H1 (cell line): ENCODE data around the gene MAP2K5. TPM values are rescaled to one million over a fixed set of nuclear protein-coding genes. Genes with fewer than 3 reads are reported as not detected.

Experiments used
- CTCF ChIA-PET: fragments of 300-600 bp; sonication (Branson Sonifier 250); formaldehyde crosslinking; loops from one replicate; lab custom pipeline; 2021; ENCODE audit not compliant: partially characterized antibody; lab: Charles Lee
- POLR2A ChIA-PET: fragments of 300-600 bp; sonication (Branson Sonifier 250); formaldehyde crosslinking; loops from one replicate; lab custom pipeline; 2021; ENCODE audit warnings: inconsistent platforms; ENCODE audit not compliant: partially characterized antibody; lab: Charles Lee
- DNase-seq, 2 experiments: peaks; one replicate each; pipeline versions ENCODE4 v3.0.0 to v3.0.0-alpha.2; 2010 to 2022; ENCODE audit warnings: low spot score in 2 of 2, low read depth in 1 of 2, mixed read lengths in 1 of 2
- FAIRE-seq: peaks from 2 replicates; lab custom pipeline; 2011; peaks lifted over from hg19 to GRCh38; lab: Jason Lieb, UNC
- H2AFZ ChIP-seq: 2 replicates; pipeline ENCODE4 v1.8.1; 2012; ENCODE audit warnings: low read length, inconsistent platforms
- H2AK5ac ChIP-seq: 2 replicates; pipeline ENCODE4 v1.6.1; 2013; ENCODE audit warnings: low read depth, low read length
- H2BK120ac ChIP-seq: replicated peaks from 2 replicates; pipeline ENCODE3; 2013; ENCODE audit warnings: low read depth, low read length, inconsistent platforms
- H2BK12ac ChIP-seq: 2 replicates; pipeline ENCODE4 v1.6.1; 2013; ENCODE audit warnings: low read depth, low read length
- H2BK15ac ChIP-seq: 2 replicates; pipeline ENCODE4 v1.6.1; 2013; ENCODE audit warnings: low read length
- H2BK20ac ChIP-seq: 2 replicates; pipeline ENCODE4 v1.6.1; 2013; ENCODE audit warnings: low read length
- H2BK5ac ChIP-seq: 2 replicates; pipeline ENCODE4 v1.6.1; 2013; ENCODE audit warnings: low read depth, low read length
- H3K14ac ChIP-seq: 2 replicates; pipeline ENCODE4 v1.6.1; 2013; ENCODE audit warnings: inconsistent platforms; ENCODE audit not compliant: insufficient read length
- H3K18ac ChIP-seq: 2 replicates; pipeline ENCODE4 v1.6.1; 2013; ENCODE audit warnings: low read length; ENCODE audit errors: extremely low read depth
- H3K23ac ChIP-seq: 2 replicates; pipeline ENCODE4 v1.6.1; 2013; ENCODE audit warnings: inconsistent platforms; ENCODE audit not compliant: insufficient read length
- H3K23me2 ChIP-seq: 2 replicates; pipeline ENCODE4 v1.6.1; 2013; ENCODE audit warnings: low read depth, low read length
- H3K27ac ChIP-seq: 2 replicates; pipeline ENCODE4 v1.6.1; 2011; ENCODE audit warnings: low read depth, low read length, inconsistent platforms
- H3K27me3 ChIP-seq, 4 experiments: replicated peaks in 1 of 4; 1 replicate in 1 of 4; 2 replicates in 3 of 4; pipeline versions ENCODE4 v1.6.1 to v1.8.1; 2011 to 2013; ENCODE audit warnings: low read length in 3 of 4, mild to moderate bottlenecking in 3 of 4, inconsistent platforms in 2 of 4, mixed read lengths in 2 of 4, moderate library complexity in 1 of 4; ENCODE audit not compliant: control insufficient read depth in 3 of 4, insufficient read depth in 3 of 4; ENCODE audit errors: extremely low read depth in 1 of 4
- H3K36me3 ChIP-seq, 4 experiments: 2 replicates each; pipeline versions ENCODE4 v1.6.1 to v1.8.1; 2011 to 2013; ENCODE audit warnings: mild to moderate bottlenecking in 4 of 4, low read length in 3 of 4, moderate library complexity in 2 of 4, control low read depth in 1 of 4, inconsistent platforms in 1 of 4; ENCODE audit not compliant: insufficient read depth in 4 of 4, control insufficient read depth in 2 of 4
- H3K4ac ChIP-seq: replicated peaks from 2 replicates; pipeline ENCODE3; 2013; ENCODE audit warnings: low read length, low read depth, mixed read lengths, inconsistent platforms; ENCODE audit not compliant: insufficient read length
- H3K4me1 ChIP-seq, 4 experiments: replicated peaks in 1 of 4; 1 replicate in 1 of 4; 2 replicates in 3 of 4; pipeline versions ENCODE4 v1.6.1 to v1.8.1; 2011 to 2013; ENCODE audit warnings: low read length in 3 of 4, inconsistent platforms in 2 of 4, mixed read lengths in 1 of 4; ENCODE audit not compliant: insufficient read depth in 4 of 4, control insufficient read depth in 3 of 4
- H3K4me2 ChIP-seq, 2 experiments: 2 replicates each; pipeline versions ENCODE4 v1.6.1 to v1.8.1; 2011 to 2013; ENCODE audit warnings: low read depth in 2 of 2, low read length in 2 of 2, control low read depth in 1 of 2, inconsistent platforms in 1 of 2, mild to moderate bottlenecking in 1 of 2; ENCODE audit not compliant: insufficient read depth in 1 of 2
- H3K4me3 ChIP-seq, 4 experiments: fragments of 200-600, 300-600 bp in 1 of 4; sonication (generic), shearing (Covaris generic), sonication (Bioruptor Twin) in 1 of 4; 2 replicates each; pipeline versions ENCODE4 v1.5.1 to v1.8.1; 2011 to 2016; ENCODE audit warnings: low read length in 4 of 4, low read depth in 3 of 4, control low read depth in 2 of 4, inconsistent platforms in 2 of 4, mild to moderate bottlenecking in 2 of 4, mixed read lengths in 1 of 4, moderate library complexity in 1 of 4; ENCODE audit not compliant: insufficient read depth in 2 of 4; ENCODE audit errors: extremely low read depth in 1 of 4
- H3K56ac ChIP-seq: replicated peaks from 2 replicates; pipeline ENCODE3; 2013; ENCODE audit warnings: low read depth, mild to moderate bottlenecking, mixed read lengths, low read length, inconsistent platforms; ENCODE audit not compliant: insufficient read length
- H3K79me1 ChIP-seq: 2 replicates; pipeline ENCODE4 v1.6.1; 2013; ENCODE audit warnings: low read depth, low read length, control low read depth
- H3K79me2 ChIP-seq, 2 experiments: 2 replicates each; pipeline versions ENCODE4 v1.6.1 to v1.8.1; 2012 to 2013; ENCODE audit warnings: low read length in 2 of 2, mild to moderate bottlenecking in 2 of 2, inconsistent platforms in 1 of 2; ENCODE audit not compliant: insufficient read depth in 2 of 2, control insufficient read depth in 1 of 2
- H3K9ac ChIP-seq, 4 experiments: replicated peaks in 1 of 4; 1 replicate in 1 of 4; 2 replicates in 3 of 4; pipeline versions ENCODE4 v1.6.1 to v1.8.1; 2011 to 2013; ENCODE audit warnings: low read depth in 3 of 4, low read length in 3 of 4, control low read depth in 2 of 4, mild to moderate bottlenecking in 2 of 4, moderate library complexity in 2 of 4, inconsistent platforms in 1 of 4; ENCODE audit errors: extremely low read depth in 1 of 4
- H3K9me3 ChIP-seq, 2 experiments: 2 replicates each; pipeline versions ENCODE4 v1.6.1 to v1.8.1; 2012 to 2013; ENCODE audit warnings: mild to moderate bottlenecking in 2 of 2, moderate library complexity in 2 of 2, control low read depth in 1 of 2, inconsistent platforms in 1 of 2, low read depth in 1 of 2, low read length in 1 of 2, mixed read lengths in 1 of 2; ENCODE audit not compliant: insufficient read depth in 2 of 2
- H4K20me1 ChIP-seq, 2 experiments: replicated peaks in 1 of 2; 2 replicates each; pipeline versions ENCODE3 to v1.8.1; 2011 to 2013; ENCODE audit warnings: inconsistent platforms in 2 of 2, low read length in 2 of 2, mild to moderate bottlenecking in 1 of 2; ENCODE audit not compliant: insufficient read depth in 2 of 2, control insufficient read depth in 1 of 2
- H4K5ac ChIP-seq: 2 replicates; pipeline ENCODE4 v1.6.1; 2013; ENCODE audit warnings: low read length, low read depth, mixed read lengths, inconsistent platforms; ENCODE audit not compliant: insufficient read length
- H4K8ac ChIP-seq: 2 replicates; pipeline ENCODE4 v1.8.0; 2013; ENCODE audit warnings: mild to moderate bottlenecking, moderate library complexity, low read length, inconsistent platforms; ENCODE audit not compliant: insufficient read depth; ENCODE audit errors: extremely low read depth
- H4K91ac ChIP-seq: replicated peaks from 2 replicates; pipeline ENCODE3; 2013; ENCODE audit warnings: low read length, mixed read lengths, inconsistent platforms; ENCODE audit not compliant: insufficient read length
- ATF2 ChIP-seq: IDR thresholded peaks from 2 replicates; pipeline ENCODE4 v1.6.1; 2012; ENCODE audit warnings: low read length, inconsistent platforms
- CTCF ChIP-seq, 3 experiments: IDR thresholded peaks; 1 replicate in 2 of 3; 2 replicates in 1 of 3; pipeline versions ENCODE4 v1.5.1 to v1.6.1; 2011; ENCODE audit warnings: low read length in 3 of 3, mild to moderate bottlenecking in 3 of 3, inconsistent platforms in 2 of 3, low read depth in 1 of 3, moderate library complexity in 1 of 3; ENCODE audit not compliant: insufficient read depth in 1 of 3; ENCODE audit errors: control extremely low read depth in 1 of 3
- E2F6 ChIP-seq: IDR thresholded peaks from 2 replicates; pipeline ENCODE4 v1.6.1; 2012; ENCODE audit warnings: inconsistent platforms
- EZH2 ChIP-seq: fragments of 200-600 bp; sonication (generic); IDR thresholded peaks from 2 replicates; pipeline ENCODE4 v1.7.1; 2012; ENCODE audit warnings: low read depth, mild to moderate bottlenecking, moderate library complexity, low read length, inconsistent platforms; ENCODE audit not compliant: severe bottlenecking
- POLR2AphosphoS5 ChIP-seq: IDR thresholded peaks from 2 replicates; pipeline ENCODE4 v1.6.1; 2011; ENCODE audit warnings: low read depth, low read length
- SIX5 ChIP-seq: IDR thresholded peaks from 2 replicates; pipeline ENCODE4 v1.6.1; 2011; ENCODE audit warnings: mild to moderate bottlenecking, low read depth, low read length
- TCF12 ChIP-seq: IDR thresholded peaks from 2 replicates; pipeline ENCODE4 v1.6.1; 2011; ENCODE audit warnings: low read depth, mild to moderate bottlenecking, low read length
- TEAD4 ChIP-seq: IDR thresholded peaks from 2 replicates; pipeline ENCODE4 v1.6.1; 2012; ENCODE audit warnings: low read depth, low read length, inconsistent platforms, mixed read lengths
- WGBS, 2 experiments: shearing (Covaris generic) in 1 of 2; methylation state at CpG; one replicate each; pipeline versions ENCODE4 v1.1.6 to v1.1.7; 2013 to 2015; ENCODE audit warnings: low lambda C conversion rate in 2 of 2, mixed read lengths in 2 of 2, inconsistent platforms in 1 of 2, low coverage in 1 of 2, missing lambda C conversion rate in 1 of 2; ENCODE audit not compliant: insufficient replicate concordance in 2 of 2, insufficient coverage in 1 of 2, insufficient read length in 1 of 2; ENCODE audit errors: extremely low coverage in 1 of 2, missing lambda C conversion rate in 1 of 2; 5-methylcytosine and 5-hydroxymethylcytosine counted together
- polyA plus RNA-seq, 7 experiments: library from polyadenylated mRNA; depleted of rRNA in 3 of 7; stranded (reverse) in 5 of 7; unstranded in 2 of 7; fragments of >200 nt in 5 of 7; fragments of 200-250 nt in 2 of 7; gene quantifications; 1 replicate in 5 of 7; 2 replicates in 1 of 7; 4 replicates in 1 of 7; pipeline versions ENCODE4 v1.2.1 to v1.2.3, GENCODE V29; 2011 to 2013; ENCODE audit warnings: missing spikeins in 2 of 7, mixed read lengths in 2 of 7
- total RNA-seq: library from RNA; stranded (reverse); fragmentation: NEBNext Ultra II Directional; extraction: Animal tissue kit (Norgen Biotek cat#: 25700); gene quantifications from 2 replicates; pipeline ENCODE4 v1.2.1, GENCODE V29; 2021

MAP2K5 gene
- total and polyA plus RNA-seq, 2 of the 8 experiments (the other 6 are each of a cell fraction or from before 2014, with no cell fraction given), result 4.4 to 15.8 TPM

GRCh38 chr15:67495585-67495984 is 46.9 kb upstream of the MAP2K5 start:
- Histone ChIP-seq H2BK120ac (no peak overlapping the region), H3K4me1 (peaks cover 0 to 6% (median 0%) of the 10 kb centered on the region in 4 experiments; a peak in 1 of 7 replicates), H3K79me2 (no peaks in the 10 kb centered on the region), H2BK12ac (no peak overlapping the region), H3K23me2 (no peaks in the 10 kb centered on the region), H2BK20ac (no peak overlapping the region), H2BK15ac (no peak overlapping the region), H3K23ac (no peak overlapping the region), H2AFZ (no peak overlapping the region), H2AK5ac (no peak overlapping the region), H3K79me1 (no peaks in the 10 kb centered on the region), H4K20me1 (no peaks in the 10 kb centered on the region), H3K4me2 (no peak overlapping the region), H3K27ac (no peak overlapping the region), H3K4me3 (no peak overlapping the region), H3K56ac (no peak overlapping the region), H4K8ac (no peak overlapping the region), H3K36me3 (no peaks in the 10 kb centered on the region), H3K9me3 (no peaks in the 10 kb centered on the region), H3K27me3 (no peaks in the 10 kb centered on the region), H3K4ac (no peak overlapping the region), H3K14ac (no peak overlapping the region), H4K5ac (no peak overlapping the region), H3K9ac (no peak overlapping the region), H2BK5ac (no peak overlapping the region), H3K18ac (no peak overlapping the region), H4K91ac (no peak overlapping the region)
- FAIRE-seq (no peak), DNase-seq (no peak)
- ChIA-PET CTCF (interaction anchor here (0.6 to 1.3 kb wide), 3 partner anchors 39 to 337 kb away, joined by 3 to 4 read pairs (median 3); no protein-coding TSS in a partner anchor), POLR2A (no interaction called here)
- 86% methylated on average over 1 of the region's 1 CpG; no CpG with 5 or more reads in 1 of the 2 experiments for WGBS, 2 experiments
- TF ChIP-seq SIX5, result no peak
- no peak for TF ChIP-seq TEAD4
- no peak for TF ChIP-seq E2F6
- no peak for TF ChIP-seq CTCF (IDR thresholded peaks at IDR 0.05; ENCODE audit: control extremely low read depth in 1 of 3, insufficient read depth in 1 of 3, low read depth in 1 of 3, low read length in 3 of 3)
- TF ChIP-seq POLR2AphosphoS5, result no peak
- TF ChIP-seq ATF2, result no peak
- TF ChIP-seq TCF12, result no peak
- TF ChIP-seq EZH2, result no peak
